Sigmoid colon (tissue), 4 donors: ENCODE data around the gene DOCK11.

Experiments used
- CTCF ChIP-seq, 4 experiments: fragments of 450-650 bp in 3 of 4; fragments of 200-600 bp in 1 of 4; IDR thresholded peaks; one replicate each; pipeline ENCODE4 v1.5.1; 2016 to 2019; ENCODE audit warnings: antibody characterized with exemption in 4 of 4, mild to moderate bottlenecking in 3 of 4, moderate library complexity in 2 of 4
- EP300 ChIP-seq, 4 donors: sonication (generic); formaldehyde crosslinking; IDR thresholded peaks; one replicate each; pipeline ENCODE4 v1.6.1; 2017; ENCODE audit warnings: antibody characterized with exemption in 4 of 4
- POLR2A ChIP-seq, 2 donors: fragments of 450-650 bp; IDR thresholded peaks; one replicate each; pipeline ENCODE4 v1.6.1; 2016; ENCODE audit warnings: antibody characterized with exemption in 2 of 2, mild to moderate bottlenecking in 2 of 2, moderate library complexity in 2 of 2
- POLR2AphosphoS5 ChIP-seq, 4 donors: sonication (generic); formaldehyde crosslinking; IDR thresholded peaks; one replicate each; pipeline ENCODE4 v1.6.1; 2017; ENCODE audit warnings: antibody characterized with exemption in 4 of 4

- TF ChIP-seq CTCF (IDR thresholded peaks at IDR 0.05) (no peak), POLR2A (IDR thresholded peaks at IDR 0.05) (no peak), POLR2AphosphoS5 (IDR thresholded peaks at IDR 0.05) (no peak), EP300 (IDR thresholded peaks at IDR 0.05) (no peak)
These were observed 211.1 kb downstream of the DOCK11 start for GRCh38 chrX:118706681-118707080.
